Panc1 (cell line): ENCODE data around the gene ZBTB9.

Experiments used
- CTCF ChIP-seq: fragments of 450-650 bp; IDR thresholded peaks from 2 replicates; pipeline ENCODE4 v1.5.1; 2017; ENCODE audit warnings: mild to moderate bottlenecking
- POLR2AphosphoS5 ChIP-seq: IDR thresholded peaks from 2 replicates; pipeline ENCODE4 v1.6.1; 2012; ENCODE audit warnings: mild to moderate bottlenecking, low read depth, low read length, moderate library complexity
- SIN3A ChIP-seq: IDR thresholded peaks from 2 replicates; pipeline ENCODE4 v1.6.1; 2012; ENCODE audit warnings: low read depth, mild to moderate bottlenecking, low read length, moderate library complexity, borderline replicate concordance; ENCODE audit not compliant: insufficient read depth
- TCF7L2 ChIP-seq: IDR thresholded peaks from 2 replicates; pipeline ENCODE4 v1.6.1; 2011; ENCODE audit warnings: mild to moderate bottlenecking, low read depth, low read length, inconsistent platforms
- TF ChIP-seq, protein P1 (sequence below), 2 experiments: IDR thresholded peaks; 2 replicates each; pipeline ENCODE4 v1.6.1; 2011 to 2012; ENCODE audit warnings: low read depth in 2 of 2, control low read depth in 1 of 2, low read length in 1 of 2, mild to moderate bottlenecking in 1 of 2, moderate library complexity in 1 of 2; ENCODE audit not compliant: insufficient read depth in 1 of 2

DNA sequence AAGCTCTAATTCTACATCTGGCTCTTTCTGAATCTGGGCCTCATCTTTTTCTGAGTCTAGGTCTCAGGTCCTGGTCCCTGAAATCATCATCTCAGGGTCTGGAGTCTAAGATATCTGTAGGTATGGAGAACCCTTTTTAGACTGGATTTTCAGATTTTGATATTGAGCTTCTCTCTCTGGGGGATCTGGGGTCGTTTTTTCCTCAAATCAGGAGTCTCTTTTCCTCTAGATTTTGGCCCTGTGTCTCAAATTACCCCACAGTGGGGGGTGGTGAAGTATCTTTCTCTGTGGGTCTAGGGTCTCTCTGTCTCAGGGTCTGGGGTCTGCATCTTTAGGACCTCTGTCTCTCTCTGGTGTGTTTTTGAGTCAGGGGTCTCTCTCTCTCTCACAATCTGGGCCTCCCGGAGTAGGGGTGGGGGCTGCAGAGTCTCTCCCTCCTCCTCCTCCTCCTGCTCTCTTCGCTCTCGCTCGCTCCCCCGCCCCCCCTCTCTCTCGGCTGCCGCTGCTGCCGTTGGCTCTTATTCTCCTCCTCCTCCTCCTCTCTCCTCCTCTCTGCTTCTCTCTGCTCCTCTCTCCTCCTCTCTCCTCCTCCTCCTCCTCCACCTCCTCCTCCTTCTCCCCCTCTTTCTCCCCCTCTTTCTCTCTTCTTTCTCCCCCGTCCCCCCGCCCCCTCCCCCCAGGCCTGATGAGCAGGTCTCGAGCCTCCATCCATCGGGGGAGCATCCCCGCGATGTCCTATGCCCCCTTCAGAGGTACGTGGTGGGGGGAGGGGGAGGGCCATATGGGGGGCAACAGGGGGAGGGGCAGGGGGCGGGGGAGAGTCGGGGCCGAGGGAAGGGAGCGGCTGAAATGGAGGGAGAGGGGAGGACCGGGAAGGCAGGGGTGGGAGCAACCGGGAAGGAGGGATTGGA lies 34.5 kb upstream of the ZBTB9 start, which contains the start of gene SYNGAP1:
- TF ChIP-seq CTCF (no peak), SIN3A (no peak), TCF7L2 (no peak), POLR2AphosphoS5 (no peak)
- TF ChIP-seq, protein P1, sequence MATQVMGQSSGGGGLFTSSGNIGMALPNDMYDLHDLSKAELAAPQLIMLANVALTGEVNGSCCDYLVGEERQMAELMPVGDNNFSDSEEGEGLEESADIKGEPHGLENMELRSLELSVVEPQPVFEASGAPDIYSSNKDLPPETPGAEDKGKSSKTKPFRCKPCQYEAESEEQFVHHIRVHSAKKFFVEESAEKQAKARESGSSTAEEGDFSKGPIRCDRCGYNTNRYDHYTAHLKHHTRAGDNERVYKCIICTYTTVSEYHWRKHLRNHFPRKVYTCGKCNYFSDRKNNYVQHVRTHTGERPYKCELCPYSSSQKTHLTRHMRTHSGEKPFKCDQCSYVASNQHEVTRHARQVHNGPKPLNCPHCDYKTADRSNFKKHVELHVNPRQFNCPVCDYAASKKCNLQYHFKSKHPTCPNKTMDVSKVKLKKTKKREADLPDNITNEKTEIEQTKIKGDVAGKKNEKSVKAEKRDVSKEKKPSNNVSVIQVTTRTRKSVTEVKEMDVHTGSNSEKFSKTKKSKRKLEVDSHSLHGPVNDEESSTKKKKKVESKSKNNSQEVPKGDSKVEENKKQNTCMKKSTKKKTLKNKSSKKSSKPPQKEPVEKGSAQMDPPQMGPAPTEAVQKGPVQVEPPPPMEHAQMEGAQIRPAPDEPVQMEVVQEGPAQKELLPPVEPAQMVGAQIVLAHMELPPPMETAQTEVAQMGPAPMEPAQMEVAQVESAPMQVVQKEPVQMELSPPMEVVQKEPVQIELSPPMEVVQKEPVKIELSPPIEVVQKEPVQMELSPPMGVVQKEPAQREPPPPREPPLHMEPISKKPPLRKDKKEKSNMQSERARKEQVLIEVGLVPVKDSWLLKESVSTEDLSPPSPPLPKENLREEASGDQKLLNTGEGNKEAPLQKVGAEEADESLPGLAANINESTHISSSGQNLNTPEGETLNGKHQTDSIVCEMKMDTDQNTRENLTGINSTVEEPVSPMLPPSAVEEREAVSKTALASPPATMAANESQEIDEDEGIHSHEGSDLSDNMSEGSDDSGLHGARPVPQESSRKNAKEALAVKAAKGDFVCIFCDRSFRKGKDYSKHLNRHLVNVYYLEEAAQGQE (IDR thresholded peaks at IDR 0.05; ENCODE audit: insufficient read depth in 1 of 2, low read depth in 2 of 2, low read length in 1 of 2), result no peak
